NCI-H1694 treated with DMSO at 0.1 percent for 48 hours (cell line): ENCODE measurements around the gene GTF3C5.
"Not testable (repeated sequence)": the region's sequence is repeated elsewhere in the genome, so short reads cannot be mapped to it uniquely, and the experiment has no call there.

Experiments
- DNase-seq: peaks from one replicate; lab custom pipeline; 2025; lab: John Stamatoyannopoulos, UW

GTF3C5 gene

DNA sequence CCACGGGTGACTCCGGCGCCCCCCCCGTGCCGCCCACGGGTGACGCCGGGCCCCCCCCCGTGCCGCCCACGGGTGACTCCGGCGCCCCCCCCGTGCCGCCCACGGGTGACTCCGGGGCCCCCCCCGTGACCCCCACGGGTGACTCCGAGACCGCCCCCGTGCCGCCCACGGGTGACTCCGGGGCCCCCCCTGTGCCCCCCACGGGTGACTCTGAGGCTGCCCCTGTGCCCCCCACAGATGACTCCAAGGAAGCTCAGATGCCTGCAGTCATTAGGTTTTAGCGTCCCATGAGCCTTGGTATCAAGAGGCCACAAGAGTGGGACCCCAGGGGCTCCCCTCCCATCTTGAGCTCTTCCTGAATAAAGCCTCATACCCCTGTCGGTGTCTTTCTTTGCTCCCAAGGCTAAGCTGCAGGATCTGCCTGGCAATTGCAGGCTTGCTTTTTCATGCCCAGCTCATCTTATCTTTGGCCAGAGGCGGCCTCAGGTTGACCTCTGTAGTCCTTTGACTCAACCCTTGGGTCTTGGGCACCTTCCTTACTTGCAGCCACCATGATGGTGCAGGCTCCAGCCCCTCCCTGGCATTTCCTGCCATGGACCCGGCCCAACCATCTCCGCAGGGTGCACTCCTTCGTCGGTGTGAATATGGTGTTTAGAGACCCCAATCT, 40.8 kb downstream of the GTF3C5 start:
- no peak for DNase-seq

DNA sequence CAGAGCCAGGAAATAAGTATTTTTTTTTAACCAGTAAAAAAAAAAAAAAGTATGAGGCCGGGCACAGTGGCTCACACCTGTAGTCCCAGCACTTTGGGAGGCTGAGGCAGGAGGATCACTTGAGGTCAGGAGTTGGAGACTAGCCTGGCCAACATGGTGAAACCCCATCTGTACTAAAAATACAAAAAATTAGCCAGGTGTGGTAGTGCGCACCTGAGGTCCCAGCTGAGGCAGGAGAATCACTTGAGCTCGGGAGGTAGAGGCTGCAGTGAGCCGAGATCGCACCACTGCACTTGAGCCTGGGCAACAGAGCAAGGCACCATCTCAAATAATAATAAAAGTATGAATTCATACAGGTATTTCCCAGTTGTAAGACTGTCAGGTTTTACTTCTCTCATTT, 41.4 kb downstream of the GTF3C5 start:
- DNase-seq = not testable (repeated sequence)

GRCh38 chr9:133073086-133074014, 42.6 kb downstream of the GTF3C5 start:
- DNase-seq = no peak

DNA sequence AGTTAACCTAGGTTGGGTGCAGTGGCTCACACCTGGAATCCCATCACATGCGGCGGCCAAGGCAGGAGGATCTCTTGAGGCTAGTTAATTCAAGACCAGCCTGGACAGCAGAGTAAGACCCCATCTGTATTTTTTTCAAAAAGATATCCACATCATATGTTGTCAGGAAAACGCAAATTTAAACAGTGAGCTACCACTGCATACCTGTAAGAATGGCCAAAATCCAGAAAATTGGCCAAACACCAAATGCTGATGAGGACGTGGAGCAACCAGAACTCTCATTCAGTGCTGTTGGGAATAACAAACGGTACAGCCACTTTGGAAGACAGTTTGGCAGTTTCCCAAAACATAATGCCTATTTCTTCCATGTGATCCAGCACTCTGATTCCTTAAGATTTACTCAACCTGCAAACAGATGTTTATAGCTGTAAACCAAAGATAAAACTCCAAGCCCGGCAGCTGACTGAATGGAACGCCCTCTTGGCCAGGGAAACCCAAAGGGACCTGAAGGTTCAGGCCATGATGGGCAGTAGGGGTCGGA, 43.4 kb downstream of the GTF3C5 start:
- no peak for DNase-seq

DNA sequence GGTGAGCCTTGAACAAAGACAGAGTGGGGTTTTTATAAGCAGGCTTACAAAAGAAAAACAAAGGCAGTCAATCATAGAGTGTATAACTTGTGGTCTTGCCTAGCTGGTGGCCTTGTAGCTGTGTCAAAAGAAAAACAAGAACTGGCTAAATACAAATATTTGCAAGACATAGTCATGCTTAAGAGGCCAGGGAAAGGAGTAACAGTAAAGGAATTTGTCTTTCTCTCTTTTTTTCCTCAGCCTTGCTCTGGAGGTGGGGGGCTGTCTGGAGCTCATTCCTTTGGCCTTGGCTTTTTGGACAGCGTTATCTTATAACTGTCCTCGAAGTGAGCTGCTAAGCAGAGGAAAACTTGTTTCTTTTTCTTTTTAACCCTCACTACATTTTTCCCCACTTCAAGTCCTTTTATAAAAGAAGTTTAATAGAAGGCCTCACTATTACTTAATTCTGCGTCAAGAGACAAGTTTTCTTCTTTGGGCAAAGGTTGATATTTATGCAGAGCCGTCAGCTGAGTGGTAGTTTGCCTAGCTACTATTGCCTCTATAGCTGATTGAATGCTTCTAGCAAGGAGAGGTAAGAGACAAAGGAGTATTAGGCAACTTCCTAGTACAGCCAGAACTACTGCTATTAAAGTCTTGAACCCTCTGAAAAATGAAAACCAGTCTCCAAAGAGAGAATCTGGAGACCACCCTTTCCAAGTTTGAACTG, 45.3 kb downstream of the GTF3C5 start:
- DNase-seq = no peak

- DNase-seq = no peak
Measured at GRCh38 chr9:133076691-133077090, 45.9 kb downstream of the GTF3C5 start.

DNA sequence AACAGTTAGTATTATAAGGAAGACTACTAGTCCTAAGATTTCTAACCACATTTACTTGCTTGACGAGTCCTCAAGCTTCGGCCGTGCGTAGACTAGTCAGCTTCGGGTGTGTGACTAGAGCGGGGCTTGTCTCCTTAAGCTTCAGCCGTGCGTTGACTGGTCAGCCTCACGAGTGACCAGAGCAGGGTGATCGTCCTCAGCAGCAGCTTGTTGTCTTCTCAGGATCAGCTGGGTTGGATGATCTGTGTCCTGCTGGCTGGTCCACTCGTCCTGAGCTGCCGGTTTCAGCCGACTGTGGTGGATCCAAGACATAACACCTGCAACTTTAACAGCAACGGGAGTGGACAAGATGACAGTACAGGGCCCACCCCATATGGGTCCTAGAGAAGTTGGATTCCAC, 47.7 kb downstream of the GTF3C5 start:
- no peak for DNase-seq

- DNase-seq = no peak
Measured at GRCh38 chr9:133080161-133080560, 49.4 kb downstream of the GTF3C5 start.

- DNase-seq = not testable (repeated sequence)
Measured at GRCh38 chr9:133080786-133081779, 50.3 kb downstream of the GTF3C5 start.

GRCh38 chr9:133081957-133082644, 51.3 kb downstream of the GTF3C5 start:
- not testable (repeated sequence) for DNase-seq

DNA sequence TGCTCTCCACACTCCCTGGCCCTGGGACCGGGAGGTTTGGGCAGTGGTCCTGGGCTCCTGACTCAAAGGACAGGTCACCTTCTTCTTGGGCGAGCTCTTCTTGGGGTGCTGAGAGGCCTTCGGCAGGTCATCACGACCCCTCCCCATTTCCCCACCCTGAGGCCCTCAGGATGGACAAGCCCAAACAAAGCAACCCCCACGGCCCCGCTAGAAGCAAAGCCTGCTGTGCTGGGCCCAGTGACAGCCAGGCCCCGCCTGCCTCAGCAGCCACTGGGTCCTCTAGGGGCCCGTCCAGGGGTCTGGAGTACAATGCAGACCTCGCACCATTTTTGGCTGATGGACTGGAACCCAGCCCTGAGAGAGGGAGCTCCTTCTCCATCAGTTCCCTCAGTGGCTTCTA, 52.9 kb downstream of the GTF3C5 start:
- DNase-seq = not testable (repeated sequence)

- not testable (repeated sequence) for DNase-seq
Measured at GRCh38 chr9:133086212-133086860, 55.5 kb downstream of the GTF3C5 start.

- no peak for DNase-seq
Measured at GRCh38 chr9:133086894-133087293, 56.1 kb downstream of the GTF3C5 start.

DNA sequence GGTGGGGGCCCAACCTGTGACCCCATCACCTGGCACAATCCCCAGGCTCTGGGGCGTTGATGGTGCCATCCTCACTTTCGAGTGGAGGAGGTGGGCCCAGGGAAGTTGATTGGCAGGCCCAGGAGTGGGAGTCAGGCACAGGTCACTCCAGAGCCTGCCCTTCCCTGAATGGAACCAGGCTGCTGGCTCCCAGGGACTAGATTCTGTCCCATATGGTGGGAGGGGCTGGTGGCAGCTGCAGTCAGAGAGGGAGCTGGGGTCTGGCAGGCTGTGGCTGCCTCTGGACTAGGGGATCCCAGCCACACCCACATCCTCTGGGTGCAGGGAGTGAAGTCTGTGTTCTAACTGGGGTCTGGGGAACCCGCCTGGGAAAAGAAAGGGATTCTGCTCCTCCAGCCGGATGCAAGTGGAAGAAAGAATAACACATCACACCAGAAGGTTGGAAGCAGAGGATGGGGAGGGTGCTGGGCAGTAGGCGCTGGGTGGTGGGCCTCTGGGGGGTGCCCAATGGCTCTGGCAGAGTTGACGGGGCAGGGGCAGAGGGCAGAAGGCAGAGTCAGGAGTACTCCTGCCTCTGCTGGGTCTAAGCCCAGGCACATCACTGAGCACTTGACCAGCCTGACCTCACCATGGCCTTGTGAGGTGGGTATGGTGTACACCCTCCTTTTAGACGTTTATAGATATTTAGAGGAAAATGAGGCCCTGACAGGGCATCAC, 56.8 kb downstream of the GTF3C5 start:
- DNase-seq = no peak

GRCh38 chr9:133088146-133088750, 57.5 kb downstream of the GTF3C5 start:
- DNase-seq = no peak

DNA sequence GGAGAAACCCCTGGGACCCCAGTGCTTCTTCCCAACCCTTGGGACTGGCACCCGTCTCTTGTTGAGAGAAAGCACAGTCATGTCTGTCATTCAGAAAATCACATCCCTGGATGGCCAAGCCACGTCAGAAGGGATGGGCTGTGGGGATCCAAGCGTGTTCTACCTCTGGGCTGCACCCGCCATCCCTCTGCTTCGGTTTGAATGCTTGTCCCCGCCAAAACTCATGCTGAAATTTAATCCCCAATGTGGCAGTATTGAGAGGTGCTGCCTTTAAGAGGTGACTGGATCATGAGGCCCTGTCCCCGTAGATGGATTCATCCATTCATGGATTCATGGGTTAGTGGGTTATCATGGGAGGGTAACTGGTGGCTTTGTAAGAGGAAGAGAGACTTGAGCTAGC, 58.0 kb downstream of the GTF3C5 start:
- no peak for DNase-seq

DNA sequence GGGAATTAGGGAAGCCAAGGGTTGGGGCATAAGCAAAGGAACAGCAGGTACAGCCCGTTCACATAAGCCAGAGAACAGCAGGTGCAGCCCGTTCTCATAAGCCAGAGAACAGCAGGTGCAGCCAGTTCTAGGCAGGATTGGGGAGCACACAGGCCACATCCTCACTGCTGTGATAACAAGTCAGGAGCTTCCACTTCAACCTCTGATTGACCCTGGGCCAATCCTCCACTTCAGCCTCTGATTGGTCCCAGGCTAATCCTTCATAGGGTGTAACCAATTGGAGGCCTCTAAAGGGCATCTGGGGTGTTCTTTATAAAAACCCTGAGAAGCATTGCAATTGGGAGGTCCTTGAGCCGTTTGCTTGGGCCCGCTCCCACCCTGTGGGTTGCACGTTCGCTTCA, 58.5 kb downstream of the GTF3C5 start:
- peak; percentile 16 for DNase-seq

DNA sequence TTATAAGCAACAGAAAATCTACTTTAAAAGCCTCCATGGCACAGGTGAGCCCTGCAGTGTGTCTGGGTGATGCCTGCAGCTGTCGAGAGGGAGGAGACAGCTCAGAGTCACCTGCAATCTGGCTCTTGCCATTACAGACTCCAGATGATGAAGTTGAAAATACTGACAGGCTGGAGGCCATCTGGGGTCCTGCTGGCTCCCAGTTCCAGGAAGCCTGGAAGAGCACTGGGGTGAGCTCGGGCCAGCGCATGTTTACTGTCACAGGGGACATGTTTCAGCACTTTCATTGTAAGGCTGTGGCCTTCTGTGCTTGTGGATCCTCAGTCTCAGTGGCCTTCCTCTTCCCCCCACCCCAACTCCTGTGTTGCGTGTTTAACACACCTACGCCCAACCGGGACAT, 59.4 kb downstream of the GTF3C5 start:
- peak; percentile 64 for DNase-seq
